Measurements from ENCODE around the gene AP1G1. TPM values are rescaled to one million over a fixed set of nuclear protein-coding genes. Genes with fewer than 3 reads are reported as not detected.
A peak's percentile ranks its signal among the peaks of the same experiment; 100 is the strongest.

Gene AP1G1
- total RNA-seq, 1 experiment from 2014 or later: 79.2 TPM

GRCh38 chr16:71854369-71854948 is 45.8 kb upstream of the AP1G1 start:
- Histone ChIP-seq H3K79me2 (ENCODE audit: insufficient read depth, low read length) (no peaks in the 10 kb centered on the region; the same call in 1 of the 2 replicates), H3K27ac (ENCODE audit: insufficient read length, low read depth, low read length) (no peak overlapping the region), H3K9ac (ENCODE audit: extremely low read depth, insufficient read length, low read length) (no peak overlapping the region), H3K14ac (ENCODE audit: insufficient read depth, low read length) (no peak overlapping the region), H2AK5ac (ENCODE audit: insufficient read length, low read length) (no peak overlapping the region), H3K56ac (ENCODE audit: insufficient read length, low read depth, low read length) (no peak overlapping the region), H3K23me2 (ENCODE audit: insufficient read length, low read depth, low read length, poor library complexity, severe bottlenecking) (no peaks in the 10 kb centered on the region), H3K18ac (ENCODE audit: insufficient read length, low read depth, low read length) (no peak overlapping the region), H4K20me1 (ENCODE audit: control insufficient read depth, insufficient read depth, insufficient read length) (no peaks in the 10 kb centered on the region), H3K79me1 (ENCODE audit: insufficient read depth, low read depth, low read length, poor library complexity, severe bottlenecking) (no peaks in the 10 kb centered on the region), H3K9me3 (ENCODE audit: control insufficient read depth, low read depth, low read length) (no peaks in the 10 kb centered on the region), H2BK120ac (ENCODE audit: low read depth, low read length, poor library complexity, severe bottlenecking) (no peak overlapping the region), H4K5ac (ENCODE audit: insufficient read length, low read depth, low read length) (no peak overlapping the region), H3T11ph (ENCODE audit: low read length) (no peak overlapping the region), H2AFZ (ENCODE audit: low read length) (no peak overlapping the region), H3K27me3 (ENCODE audit: insufficient read depth, low read length) (no peaks in the 10 kb centered on the region), H2BK5ac (ENCODE audit: insufficient read length, low read length) (no peak overlapping the region), H2BK15ac (ENCODE audit: low read depth, low read length) (no peak overlapping the region), H2BK12ac (ENCODE audit: insufficient read length, low read depth, low read length) (no peak overlapping the region), H3K4me2 (ENCODE audit: insufficient read depth, insufficient read length, low read length) (no peak overlapping the region), H4K8ac (replicated peaks; ENCODE audit: insufficient read length, low read depth, low read length) (no peak overlapping the region), H4K91ac (ENCODE audit: insufficient read length, low read depth, low read length) (no peak overlapping the region), H3K23ac (ENCODE audit: insufficient read length, low read depth, low read length) (no peak overlapping the region), H2BK20ac (ENCODE audit: low read depth, low read length, poor library complexity, severe bottlenecking) (no peak overlapping the region), H3K4ac (ENCODE audit: low read depth, low read length) (no peak overlapping the region), H3K4me1 (ENCODE audit: insufficient read depth, low read length) (no peaks in the 10 kb centered on the region)
- H3K4me3 Mint-ChIP-seq: no peak overlapping the region
- peaks cover 11 to 55% (median 34%) of the 10 kb centered on the region in 3 experiments; a peak in 6 of 7 replicates for H3K36me3 Mint-ChIP-seq (ENCODE audit: insufficient read depth in 1 of 3, low read depth in 3 of 3)
- DNase-seq: no peak
- peak overlapping the region in 1 of 3 experiments; percentile 28; a peak in 1 of 7 replicates for H3K27ac Mint-ChIP-seq
- no peaks in the 10 kb centered on the region for H3K9me3 Mint-ChIP-seq
- no peaks in the 10 kb centered on the region; the same call in 1 of the 2 replicates for H3K27me3 Mint-ChIP-seq (ENCODE audit: low read depth)
- TF ChIP-seq, protein P1, sequence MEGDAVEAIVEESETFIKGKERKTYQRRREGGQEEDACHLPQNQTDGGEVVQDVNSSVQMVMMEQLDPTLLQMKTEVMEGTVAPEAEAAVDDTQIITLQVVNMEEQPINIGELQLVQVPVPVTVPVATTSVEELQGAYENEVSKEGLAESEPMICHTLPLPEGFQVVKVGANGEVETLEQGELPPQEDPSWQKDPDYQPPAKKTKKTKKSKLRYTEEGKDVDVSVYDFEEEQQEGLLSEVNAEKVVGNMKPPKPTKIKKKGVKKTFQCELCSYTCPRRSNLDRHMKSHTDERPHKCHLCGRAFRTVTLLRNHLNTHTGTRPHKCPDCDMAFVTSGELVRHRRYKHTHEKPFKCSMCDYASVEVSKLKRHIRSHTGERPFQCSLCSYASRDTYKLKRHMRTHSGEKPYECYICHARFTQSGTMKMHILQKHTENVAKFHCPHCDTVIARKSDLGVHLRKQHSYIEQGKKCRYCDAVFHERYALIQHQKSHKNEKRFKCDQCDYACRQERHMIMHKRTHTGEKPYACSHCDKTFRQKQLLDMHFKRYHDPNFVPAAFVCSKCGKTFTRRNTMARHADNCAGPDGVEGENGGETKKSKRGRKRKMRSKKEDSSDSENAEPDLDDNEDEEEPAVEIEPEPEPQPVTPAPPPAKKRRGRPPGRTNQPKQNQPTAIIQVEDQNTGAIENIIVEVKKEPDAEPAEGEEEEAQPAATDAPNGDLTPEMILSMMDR (conservative IDR thresholded peaks at IDR 0.05): no peak
- H3K4me1 Mint-ChIP-seq: no peaks in the 10 kb centered on the region
- WGBS (ENCODE audit: extremely low coverage, insufficient read length, low lambda C conversion rate): no CpG with 5 or more reads among the region's 4 CpGs

Data from H9 (cell line).